Measurements from ENCODE around the gene SLC16A12. TPM values are rescaled to one million over a fixed set of nuclear protein-coding genes. Genes with fewer than 3 reads are reported as not detected.

Gene SLC16A12
- total and polyA plus RNA-seq, 2 donors (not counting 1 experiment from before 2014, with no cell fraction given), result under 0.01 to 0.26 TPM

GRCh38 chr10:89390476-89391225 lies 144.7 kb downstream of the SLC16A12 start:
- peaks cover 5% of the 10 kb centered on the region for H3K79me2 ChIP-seq (ENCODE audit: control insufficient read depth, insufficient read depth, low read length)
- no peaks in the 10 kb centered on the region for H4K20me1 ChIP-seq (ENCODE audit: control insufficient read depth, extremely low read depth, insufficient read depth, low read length)
- peaks cover 4% of the 10 kb centered on the region for H3K4me1 ChIP-seq (ENCODE audit: control insufficient read depth, extremely low read depth, insufficient read depth, low read length)
- no peaks in the 10 kb centered on the region for H3K36me3 ChIP-seq (ENCODE audit: control insufficient read depth, insufficient read depth, low read length)
- H3K9me3 ChIP-seq (ENCODE audit: control insufficient read depth, insufficient read depth, low read depth, low read length), result no peaks in the 10 kb centered on the region
- H3K27me3 ChIP-seq (ENCODE audit: control insufficient read depth, insufficient read depth, low read length), result no peaks in the 10 kb centered on the region
- H3K27ac ChIP-seq (ENCODE audit: insufficient read depth, low read length), result no peak overlapping the region
- TF ChIP-seq CTCF (conservative IDR thresholded peaks at IDR 0.05 in 1 of 2, IDR thresholded peaks at IDR 0.05 in 1 of 2; ENCODE audit: low read depth in 1 of 2, low read length in 2 of 2) (no peak), EZH2 (IDR thresholded peaks at IDR 0.05; ENCODE audit: low read length, missing control alignments) (no peak)
- no peak overlapping the region for H3K4me3 ChIP-seq (replicated peaks in 1 of 4; ENCODE audit: control extremely low read depth in 1 of 4, insufficient read depth in 1 of 4, low read depth in 3 of 4, low read length in 4 of 4)
- H3K4me2 ChIP-seq (ENCODE audit: extremely low read depth, insufficient read depth, low read length), result no peak overlapping the region
- H3K9ac ChIP-seq (ENCODE audit: insufficient read depth, low read length), result no peak overlapping the region
- DNase-seq (ENCODE audit: low read depth in 2 of 2), result peak; percentile 5 to 24
- no peak overlapping the region for H2AFZ ChIP-seq (ENCODE audit: low read length)

GRCh38 chr10:89389254-89389653 lies 146.1 kb downstream of the SLC16A12 start:
- Histone ChIP-seq H3K27ac (ENCODE audit: insufficient read depth, low read length) (no peak overlapping the region), H3K9ac (ENCODE audit: insufficient read depth, low read length) (no peak overlapping the region), H3K4me3 (replicated peaks in 1 of 4; ENCODE audit: control extremely low read depth in 1 of 4, insufficient read depth in 1 of 4, low read depth in 3 of 4, low read length in 4 of 4) (no peak overlapping the region), H4K20me1 (ENCODE audit: control insufficient read depth, extremely low read depth, insufficient read depth, low read length) (no peaks in the 10 kb centered on the region), H3K36me3 (ENCODE audit: control insufficient read depth, insufficient read depth, low read length) (no peaks in the 10 kb centered on the region), H3K27me3 (ENCODE audit: control insufficient read depth, insufficient read depth, low read length) (no peaks in the 10 kb centered on the region), H3K79me2 (ENCODE audit: control insufficient read depth, insufficient read depth, low read length) (peaks cover 4% of the 10 kb centered on the region), H3K9me3 (ENCODE audit: control insufficient read depth, insufficient read depth, low read depth, low read length) (no peaks in the 10 kb centered on the region), H2AFZ (ENCODE audit: low read length) (no peak overlapping the region), H3K4me2 (ENCODE audit: extremely low read depth, insufficient read depth, low read length) (no peak overlapping the region), H3K4me1 (ENCODE audit: control insufficient read depth, extremely low read depth, insufficient read depth, low read length) (peaks cover 4% of the 10 kb centered on the region)
- DNase-seq (ENCODE audit: low read depth in 2 of 2), result peak; percentile 29 to 66
- TF ChIP-seq CTCF (conservative IDR thresholded peaks at IDR 0.05 in 1 of 2, IDR thresholded peaks at IDR 0.05 in 1 of 2; ENCODE audit: low read depth in 1 of 2, low read length in 2 of 2) (peak; percentile 38 to 45), EZH2 (IDR thresholded peaks at IDR 0.05; ENCODE audit: low read length, missing control alignments) (no peak)

GRCh38 chr10:89388806-89389205 lies 146.6 kb downstream of the SLC16A12 start:
- no peak overlapping the region for H3K27ac ChIP-seq (ENCODE audit: insufficient read depth, low read length)
- H3K4me1 ChIP-seq (ENCODE audit: control insufficient read depth, extremely low read depth, insufficient read depth, low read length), result peaks cover 2% of the 10 kb centered on the region
- H2AFZ ChIP-seq (ENCODE audit: low read length), result no peak overlapping the region
- H3K36me3 ChIP-seq (ENCODE audit: control insufficient read depth, insufficient read depth, low read length), result no peaks in the 10 kb centered on the region
- H4K20me1 ChIP-seq (ENCODE audit: control insufficient read depth, extremely low read depth, insufficient read depth, low read length), result no peaks in the 10 kb centered on the region
- no peaks in the 10 kb centered on the region for H3K9me3 ChIP-seq (ENCODE audit: control insufficient read depth, insufficient read depth, low read depth, low read length)
- H3K4me2 ChIP-seq (ENCODE audit: extremely low read depth, insufficient read depth, low read length), result no peak overlapping the region
- no peak overlapping the region for H3K9ac ChIP-seq (ENCODE audit: insufficient read depth, low read length)
- no peaks in the 10 kb centered on the region for H3K79me2 ChIP-seq (ENCODE audit: control insufficient read depth, insufficient read depth, low read length)
- TF ChIP-seq CTCF (conservative IDR thresholded peaks at IDR 0.05 in 1 of 2, IDR thresholded peaks at IDR 0.05 in 1 of 2; ENCODE audit: low read depth in 1 of 2, low read length in 2 of 2), result no peak
- no peak for TF ChIP-seq EZH2 (IDR thresholded peaks at IDR 0.05; ENCODE audit: low read length, missing control alignments)
- DNase-seq (ENCODE audit: low read depth in 2 of 2), result no peak
- H3K27me3 ChIP-seq (ENCODE audit: control insufficient read depth, insufficient read depth, low read length), result no peaks in the 10 kb centered on the region
- H3K4me3 ChIP-seq (replicated peaks in 1 of 4; ENCODE audit: control extremely low read depth in 1 of 4, insufficient read depth in 1 of 4, low read depth in 3 of 4, low read length in 4 of 4), result no peak overlapping the region
